Activated naive CD8-positive, alpha-beta T cell (primary cell): Measurements from ENCODE around the gene EXOC6B.
"Not testable (repeated sequence)": the region's sequence is repeated elsewhere in the genome, so short reads cannot be mapped to it uniquely, and the experiment has no call there.

Experiments used
- H3K27ac Mint-ChIP-seq: one replicate; pipeline ENCODE4 v1.8.0; 2021; ENCODE audit warnings: mixed read lengths
- H3K27me3 Mint-ChIP-seq: one replicate; pipeline ENCODE4 v1.8.0; 2021; ENCODE audit warnings: mixed read lengths
- H3K36me3 Mint-ChIP-seq: one replicate; pipeline ENCODE4 v1.8.0; 2021; ENCODE audit warnings: mixed read lengths
- H3K4me1 Mint-ChIP-seq: one replicate; pipeline ENCODE4 v1.8.0; 2021; ENCODE audit warnings: low read depth, mixed read lengths
- H3K4me3 Mint-ChIP-seq: one replicate; pipeline ENCODE4 v1.8.0; 2021; ENCODE audit warnings: mild to moderate bottlenecking, mixed read lengths
- H3K9me3 Mint-ChIP-seq: one replicate; pipeline ENCODE4 v1.8.0; 2021; ENCODE audit warnings: low read depth, mixed read lengths

Gene EXOC6B

GRCh38 chr2:72613931-72614330 is 211.9 kb downstream of the EXOC6B start:
- H3K27me3 Mint-ChIP-seq, result no peaks in the 10 kb centered on the region
- H3K4me1 Mint-ChIP-seq, result peaks cover 2% of the 10 kb centered on the region
- peaks cover 4% of the 10 kb centered on the region for H3K9me3 Mint-ChIP-seq
- H3K36me3 Mint-ChIP-seq, result peaks cover 20% of the 10 kb centered on the region
- no peak overlapping the region for H3K4me3 Mint-ChIP-seq
- no peak overlapping the region for H3K27ac Mint-ChIP-seq

- Mint-ChIP-seq H3K4me3 (no peak overlapping the region), H3K4me1 (peaks cover 2% of the 10 kb centered on the region), H3K9me3 (no peaks in the 10 kb centered on the region), H3K27me3 (no peaks in the 10 kb centered on the region), H3K27ac (no peak overlapping the region), H3K36me3 (peaks cover 13% of the 10 kb centered on the region)
Observed at GRCh38 chr2:72612614-72613160, 213.1 kb downstream of the EXOC6B start.

- H3K27ac Mint-ChIP-seq, result no peak overlapping the region
- no peak overlapping the region for H3K4me3 Mint-ChIP-seq
- H3K9me3 Mint-ChIP-seq, result no peaks in the 10 kb centered on the region
- H3K27me3 Mint-ChIP-seq, result no peaks in the 10 kb centered on the region
- H3K36me3 Mint-ChIP-seq, result peaks cover 5% of the 10 kb centered on the region
- peaks cover 8% of the 10 kb centered on the region for H3K4me1 Mint-ChIP-seq
Observed at GRCh38 chr2:72607189-72607588, 218.6 kb downstream of the EXOC6B start.

GRCh38 chr2:72605836-72606442 is 219.9 kb downstream of the EXOC6B start:
- H3K4me1 Mint-ChIP-seq, result peaks cover 8% of the 10 kb centered on the region

GRCh38 chr2:72604468-72604867 is 221.4 kb downstream of the EXOC6B start:
- H3K4me1 Mint-ChIP-seq, result peaks cover 8% of the 10 kb centered on the region
- no peaks in the 10 kb centered on the region for H3K27me3 Mint-ChIP-seq
- H3K9me3 Mint-ChIP-seq, result no peaks in the 10 kb centered on the region
- peaks cover 7% of the 10 kb centered on the region for H3K36me3 Mint-ChIP-seq
- H3K27ac Mint-ChIP-seq, result no peak overlapping the region
- H3K4me3 Mint-ChIP-seq, result no peak overlapping the region

More at GRCh38 chr2:72605836-72606442, 219.9 kb downstream of the EXOC6B start:
- Mint-ChIP-seq H3K27me3 (no peaks in the 10 kb centered on the region), H3K27ac (no peak overlapping the region), H3K36me3 (peaks cover 2% of the 10 kb centered on the region), H3K4me3 (no peak overlapping the region), H3K9me3 (no peaks in the 10 kb centered on the region)

- no peaks in the 10 kb centered on the region for H3K9me3 Mint-ChIP-seq
- peak overlapping the region; percentile 38 for H3K27ac Mint-ChIP-seq
- H3K4me1 Mint-ChIP-seq, result peaks cover 8% of the 10 kb centered on the region
- H3K27me3 Mint-ChIP-seq, result no peaks in the 10 kb centered on the region
- H3K36me3 Mint-ChIP-seq, result peaks cover 7% of the 10 kb centered on the region
- no peak overlapping the region for H3K4me3 Mint-ChIP-seq
Observed at GRCh38 chr2:72603481-72603880, 222.4 kb downstream of the EXOC6B start.

GRCh38 chr2:72602711-72603110 is 223.1 kb downstream of the EXOC6B start:
- H3K36me3 Mint-ChIP-seq, result peaks cover 7% of the 10 kb centered on the region
- H3K27me3 Mint-ChIP-seq, result no peaks in the 10 kb centered on the region

GRCh38 chr2:72602095-72602494 is 223.7 kb downstream of the EXOC6B start:
- Mint-ChIP-seq H3K9me3 (no peaks in the 10 kb centered on the region), H3K36me3 (peaks cover 5% of the 10 kb centered on the region), H3K4me1 (peaks cover 8% of the 10 kb centered on the region), H3K27ac (no peak overlapping the region), H3K27me3 (no peaks in the 10 kb centered on the region), H3K4me3 (no peak overlapping the region)

More at GRCh38 chr2:72602711-72603110, 223.1 kb downstream of the EXOC6B start:
- H3K4me1 Mint-ChIP-seq, result peaks cover 8% of the 10 kb centered on the region
- no peak overlapping the region for H3K27ac Mint-ChIP-seq
- no peaks in the 10 kb centered on the region for H3K9me3 Mint-ChIP-seq
- H3K4me3 Mint-ChIP-seq, result no peak overlapping the region

GRCh38 chr2:72583836-72584235 is 242.0 kb downstream of the EXOC6B start:
- H3K27me3 Mint-ChIP-seq, H3K36me3 Mint-ChIP-seq, H3K9me3 Mint-ChIP-seq, H3K4me1 Mint-ChIP-seq, H3K27ac Mint-ChIP-seq, H3K4me3 Mint-ChIP-seq: not testable (repeated sequence)

- Mint-ChIP-seq H3K4me3 (no peak overlapping the region), H3K4me1 (no peaks in the 10 kb centered on the region), H3K9me3 (no peaks in the 10 kb centered on the region), H3K36me3 (peaks cover 4% of the 10 kb centered on the region), H3K27ac (no peak overlapping the region), H3K27me3 (no peaks in the 10 kb centered on the region)
Observed at GRCh38 chr2:72583376-72583775, 242.5 kb downstream of the EXOC6B start.

- peaks cover 2% of the 10 kb centered on the region for H3K36me3 Mint-ChIP-seq
- no peak overlapping the region for H3K27ac Mint-ChIP-seq
- no peaks in the 10 kb centered on the region for H3K4me1 Mint-ChIP-seq
- H3K27me3 Mint-ChIP-seq, result no peaks in the 10 kb centered on the region
- no peak overlapping the region for H3K4me3 Mint-ChIP-seq
- no peaks in the 10 kb centered on the region for H3K9me3 Mint-ChIP-seq
Observed at GRCh38 chr2:72581560-72582181, 244.2 kb downstream of the EXOC6B start.

GRCh38 chr2:72579591-72580180 is 246.1 kb downstream of the EXOC6B start:
- H3K4me1 Mint-ChIP-seq, result no peaks in the 10 kb centered on the region
- H3K27me3 Mint-ChIP-seq, result no peaks in the 10 kb centered on the region
- peaks cover 8% of the 10 kb centered on the region for H3K36me3 Mint-ChIP-seq
- no peak overlapping the region for H3K27ac Mint-ChIP-seq
- H3K4me3 Mint-ChIP-seq, result no peak overlapping the region
- no peaks in the 10 kb centered on the region for H3K9me3 Mint-ChIP-seq

- H3K27ac Mint-ChIP-seq, result no peak overlapping the region
- H3K4me3 Mint-ChIP-seq, result no peak overlapping the region
- H3K27me3 Mint-ChIP-seq, result no peaks in the 10 kb centered on the region
- no peaks in the 10 kb centered on the region for H3K4me1 Mint-ChIP-seq
- H3K36me3 Mint-ChIP-seq, result peaks cover 8% of the 10 kb centered on the region
- H3K9me3 Mint-ChIP-seq, result no peaks in the 10 kb centered on the region
Observed at GRCh38 chr2:72576861-72577260, 249.0 kb downstream of the EXOC6B start.

GRCh38 chr2:72576459-72576858 is 249.4 kb downstream of the EXOC6B start:
- Mint-ChIP-seq H3K9me3 (no peaks in the 10 kb centered on the region), H3K4me3 (no peak overlapping the region), H3K27me3 (no peaks in the 10 kb centered on the region), H3K36me3 (peaks cover 8% of the 10 kb centered on the region), H3K4me1 (no peaks in the 10 kb centered on the region), H3K27ac (no peak overlapping the region)

GRCh38 chr2:72574886-72575285 is 250.9 kb downstream of the EXOC6B start:
- H3K27ac Mint-ChIP-seq, result no peak overlapping the region
- H3K27me3 Mint-ChIP-seq, result no peaks in the 10 kb centered on the region
- no peak overlapping the region for H3K4me3 Mint-ChIP-seq
- H3K4me1 Mint-ChIP-seq, result no peaks in the 10 kb centered on the region
- H3K9me3 Mint-ChIP-seq, result no peaks in the 10 kb centered on the region
- peaks cover 12% of the 10 kb centered on the region for H3K36me3 Mint-ChIP-seq
